Activated CD4-positive, alpha-beta T cell treated with anti-CD3 and anti-CD28 coated beads, Interleukin-2, amount 50 U/mL, for 4 hours (primary cell): Measurements from ENCODE around the gene RAP1GAP2.
"Not testable (repeated sequence)": the region's sequence is repeated elsewhere in the genome, so short reads cannot be mapped to it uniquely, and the experiment has no call there.

Experiments used
- DNase-seq, 2 experiments: peaks; one replicate each; pipeline ENCODE4 v3.0.0-alpha.2; 2020

RAP1GAP2 gene

GRCh38 chr17:2978116-2978515 is 181.9 kb downstream of the RAP1GAP2 start:
- DNase-seq: no peak

- no peak for DNase-seq
Measured at GRCh38 chr17:2978991-2979390, 182.8 kb downstream of the RAP1GAP2 start.

- DNase-seq: no peak
Measured at GRCh38 chr17:2980211-2980903, 184.1 kb downstream of the RAP1GAP2 start.

GRCh38 chr17:2980904-2981246 is 184.6 kb downstream of the RAP1GAP2 start:
- no peak for DNase-seq

GRCh38 chr17:2981325-2981724 is 185.1 kb downstream of the RAP1GAP2 start:
- no peak for DNase-seq

GRCh38 chr17:2982854-2983253 is 186.6 kb downstream of the RAP1GAP2 start:
- DNase-seq: no peak

- no peak for DNase-seq
Measured at GRCh38 chr17:2983255-2983654, 187.0 kb downstream of the RAP1GAP2 start.

- no peak for DNase-seq
Measured at GRCh38 chr17:2985318-2985717, 189.1 kb downstream of the RAP1GAP2 start.

- DNase-seq: no peak
Measured at GRCh38 chr17:2986925-2987324, 190.7 kb downstream of the RAP1GAP2 start.

GRCh38 chr17:2989396-2989795 is 193.2 kb downstream of the RAP1GAP2 start:
- not testable (repeated sequence) for DNase-seq

- no peak for DNase-seq
Measured at GRCh38 chr17:2989855-2990254, 193.6 kb downstream of the RAP1GAP2 start.

- DNase-seq: no peak
Measured at GRCh38 chr17:2990396-2990795, 194.2 kb downstream of the RAP1GAP2 start.

GRCh38 chr17:2991396-2992180 is 195.3 kb downstream of the RAP1GAP2 start:
- not testable (repeated sequence) for DNase-seq

GRCh38 chr17:2994441-2994840 is 198.2 kb downstream of the RAP1GAP2 start:
- DNase-seq: no peak

GRCh38 chr17:2995377-2995776 is 199.1 kb downstream of the RAP1GAP2 start:
- DNase-seq: no peak

- no peak for DNase-seq
Measured at GRCh38 chr17:2995886-2996809, 199.9 kb downstream of the RAP1GAP2 start.

GRCh38 chr17:2996810-2997670 is 200.8 kb downstream of the RAP1GAP2 start:
- no peak for DNase-seq

- not testable (repeated sequence) for DNase-seq
Measured at GRCh38 chr17:2998469-2998901, 202.2 kb downstream of the RAP1GAP2 start.

GRCh38 chr17:3002538-3003295 is 206.5 kb downstream of the RAP1GAP2 start:
- no peak for DNase-seq

- DNase-seq: no peak
Measured at GRCh38 chr17:3003296-3004149, 207.3 kb downstream of the RAP1GAP2 start.
